ENCODE measurements around the gene GALNT2.

GALNT2 gene

GRCh38 chr1:230317823-230318819 is 251.1 kb downstream of the GALNT2 start:
- TF ChIP-seq POLR2A (IDR thresholded peaks at IDR 0.05; ENCODE audit: low read length) (no peak), GATA1 (IDR thresholded peaks at IDR 0.05; ENCODE audit: low read depth, low read length) (no peak)
- DNase-seq: peak in 1 of 2 experiments; percentile 5

GRCh38 chr1:230319014-230319747 is 252.1 kb downstream of the GALNT2 start:
- no peak for DNase-seq
- TF ChIP-seq GATA1 (IDR thresholded peaks at IDR 0.05; ENCODE audit: low read depth, low read length): no peak
- TF ChIP-seq POLR2A (IDR thresholded peaks at IDR 0.05; ENCODE audit: low read length): no peak

GRCh38 chr1:230320804-230321203 is 253.8 kb downstream of the GALNT2 start:
- TF ChIP-seq POLR2A (IDR thresholded peaks at IDR 0.05; ENCODE audit: low read length) (no peak), GATA1 (IDR thresholded peaks at IDR 0.05; ENCODE audit: low read depth, low read length) (no peak)
- no peak for DNase-seq

GRCh38 chr1:230321341-230321740 is 254.3 kb downstream of the GALNT2 start:
- DNase-seq: no peak
- no peak for TF ChIP-seq POLR2A (IDR thresholded peaks at IDR 0.05; ENCODE audit: low read length)
- TF ChIP-seq GATA1 (IDR thresholded peaks at IDR 0.05; ENCODE audit: low read depth, low read length): no peak

GRCh38 chr1:230321741-230322420 is 254.8 kb downstream of the GALNT2 start:
- TF ChIP-seq GATA1 (IDR thresholded peaks at IDR 0.05; ENCODE audit: low read depth, low read length) (no peak), POLR2A (IDR thresholded peaks at IDR 0.05; ENCODE audit: low read length) (no peak)
- DNase-seq: no peak

GRCh38 chr1:230322421-230322756 is 255.4 kb downstream of the GALNT2 start:
- TF ChIP-seq POLR2A (IDR thresholded peaks at IDR 0.05; ENCODE audit: low read length): no peak
- DNase-seq: no peak

GRCh38 chr1:230322967-230323547 is 256.0 kb downstream of the GALNT2 start:
- TF ChIP-seq GATA1 (IDR thresholded peaks at IDR 0.05; ENCODE audit: low read depth, low read length) (no peak), POLR2A (IDR thresholded peaks at IDR 0.05; ENCODE audit: low read length) (no peak)
- no peak for DNase-seq

GRCh38 chr1:230323686-230324085 is 256.6 kb downstream of the GALNT2 start:
- TF ChIP-seq GATA1 (IDR thresholded peaks at IDR 0.05; ENCODE audit: low read depth, low read length) (no peak), POLR2A (IDR thresholded peaks at IDR 0.05; ENCODE audit: low read length) (no peak)
- no peak for DNase-seq

DNA sequence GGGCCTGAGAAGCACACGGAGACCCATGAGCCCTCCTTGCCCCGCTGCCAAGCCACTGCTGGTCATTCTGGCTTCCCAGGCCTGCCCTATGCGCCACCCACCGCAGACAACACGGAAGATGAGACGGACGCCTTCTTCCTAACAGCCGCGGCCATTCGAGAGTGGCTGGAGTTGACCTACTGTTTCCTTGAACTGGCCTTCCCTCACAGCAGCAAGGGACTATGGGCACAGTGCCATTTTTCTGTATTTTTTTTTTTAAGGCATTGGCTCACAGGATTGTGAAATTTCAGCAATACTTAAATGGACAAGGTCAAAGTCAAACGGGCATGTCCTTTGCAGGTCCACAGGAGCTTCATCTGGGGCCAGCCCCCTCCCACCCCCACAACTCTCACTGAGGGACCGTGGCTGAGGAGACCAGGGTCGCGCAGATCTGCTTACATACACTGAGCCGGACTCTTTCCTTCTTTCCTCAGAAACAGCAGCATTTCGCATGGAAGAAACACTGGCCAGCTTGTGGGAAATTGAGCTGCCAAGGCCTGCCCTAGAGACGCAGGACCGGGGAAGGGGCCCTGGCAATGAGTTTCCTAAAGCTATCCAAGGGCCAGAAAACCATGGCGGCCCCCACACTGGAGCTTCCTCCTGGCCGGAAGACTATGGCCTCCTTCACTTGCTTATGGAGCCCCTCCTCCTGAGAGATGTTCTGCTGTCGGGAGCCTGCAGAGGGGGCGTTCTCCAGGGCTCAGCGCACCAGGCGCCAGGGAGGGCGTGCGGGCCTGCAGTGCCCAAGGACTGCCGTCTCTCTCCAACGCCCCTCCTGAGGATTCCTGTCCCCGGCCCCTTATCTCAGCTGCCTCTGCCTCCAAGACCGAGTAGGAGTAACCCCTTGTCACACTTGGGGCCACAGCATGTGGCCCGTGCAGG is 260.2 kb downstream of the GALNT2 start:
- TF ChIP-seq POLR2A (IDR thresholded peaks at IDR 0.05; ENCODE audit: low read length): no peak
- no peak for TF ChIP-seq GATA1 (IDR thresholded peaks at IDR 0.05; ENCODE audit: low read depth, low read length)
- no peak for DNase-seq

- DNase-seq: no peak
- TF ChIP-seq POLR2A (IDR thresholded peaks at IDR 0.05; ENCODE audit: low read length): no peak
Measured at GRCh38 chr1:230327892-230328284, 260.9 kb downstream of the GALNT2 start.

GRCh38 chr1:230328342-230329015 is 261.4 kb downstream of the GALNT2 start:
- no peak for TF ChIP-seq GATA1 (IDR thresholded peaks at IDR 0.05; ENCODE audit: low read depth, low read length)
- no peak for TF ChIP-seq POLR2A (IDR thresholded peaks at IDR 0.05; ENCODE audit: low read length)
- no peak for DNase-seq

DNA sequence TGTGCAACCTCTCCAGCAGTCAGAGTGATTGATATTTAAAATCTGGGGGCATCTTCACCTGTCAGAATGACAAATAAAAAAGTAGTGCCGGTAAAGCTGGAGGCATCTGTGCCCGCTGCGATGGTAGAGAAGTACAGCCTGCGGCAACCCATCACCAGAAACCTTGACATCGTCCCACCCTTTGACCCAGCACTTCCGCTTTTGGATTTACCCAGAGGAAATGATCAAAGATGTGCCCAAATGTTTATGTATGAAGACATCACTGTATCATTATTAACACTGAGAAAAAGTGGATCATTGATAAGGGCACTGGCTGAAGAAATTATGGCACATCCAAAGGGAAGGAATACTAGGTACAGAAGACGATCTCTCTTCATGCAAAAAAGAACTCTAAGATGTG is 263.1 kb downstream of the GALNT2 start:
- no peak for TF ChIP-seq GATA1 (IDR thresholded peaks at IDR 0.05; ENCODE audit: low read depth, low read length)
- DNase-seq: no peak
